Ascending aorta (tissue), 2 donors: ENCODE results near the gene GPC4. TPM values are rescaled to one million over a fixed set of nuclear protein-coding genes. Genes with fewer than 3 reads are reported as not detected.

Experiments used
- DNase-seq, 2 donors: peaks; one replicate each; pipeline ENCODE4 v3.0.0-alpha.2; 2019; ENCODE audit warnings: low spot score in 2 of 2
- H3K27ac ChIP-seq, 2 donors: fragments of 200-600 bp; sonication (generic); one replicate each; pipeline ENCODE4 v1.5.1; 2016 to 2017; ENCODE audit warnings: mild to moderate bottlenecking in 1 of 2
- H3K27me3 ChIP-seq: fragments of 200-600 bp; sonication (generic); one replicate; pipeline ENCODE4 v1.5.1; 2017
- H3K36me3 ChIP-seq, 2 donors: fragments of 200-600 bp; sonication (generic); one replicate each; pipeline ENCODE4 v1.5.1; 2016
- H3K4me1 ChIP-seq, 2 donors: fragments of 200-600 bp; sonication (generic); one replicate each; pipeline ENCODE4 v1.5.1; 2016 to 2017; ENCODE audit warnings: mild to moderate bottlenecking in 1 of 2
- H3K4me3 ChIP-seq, 2 donors: fragments of 200-600 bp; sonication (generic); one replicate each; pipeline ENCODE4 v1.5.1; 2016 to 2017; ENCODE audit warnings: mild to moderate bottlenecking in 1 of 2
- H3K9me3 ChIP-seq, 2 donors: fragments of 200-600 bp; sonication (generic); one replicate each; pipeline ENCODE4 v1.5.1; 2016
- intact Hi-C: fragments of 100-400 bp; cut with DNase I; formaldehyde crosslinking; loops from one replicate; pipeline ENCODE4 v1.15.1; 2023
- total RNA-seq: library from RNA; depleted of rRNA; stranded (reverse); fragments of >200 nt; gene quantifications from one replicate; pipeline ENCODE4 v1.1.0, GENCODE V29; 2016
- TF ChIP-seq, protein P1 (sequence below), 3 experiments: fragments of 200-600 bp in 2 of 3; fragments of 450-650 bp in 1 of 3; sonication (generic) in 2 of 3; IDR thresholded peaks; one replicate each; pipeline ENCODE4 v1.5.1; 2016 to 2019; ENCODE audit warnings: antibody characterized with exemption in 3 of 3, mild to moderate bottlenecking in 1 of 3, moderate library complexity in 1 of 3

GPC4 gene
- total RNA-seq, 1 donor from 2014 or later: 12.0 TPM

DNA sequence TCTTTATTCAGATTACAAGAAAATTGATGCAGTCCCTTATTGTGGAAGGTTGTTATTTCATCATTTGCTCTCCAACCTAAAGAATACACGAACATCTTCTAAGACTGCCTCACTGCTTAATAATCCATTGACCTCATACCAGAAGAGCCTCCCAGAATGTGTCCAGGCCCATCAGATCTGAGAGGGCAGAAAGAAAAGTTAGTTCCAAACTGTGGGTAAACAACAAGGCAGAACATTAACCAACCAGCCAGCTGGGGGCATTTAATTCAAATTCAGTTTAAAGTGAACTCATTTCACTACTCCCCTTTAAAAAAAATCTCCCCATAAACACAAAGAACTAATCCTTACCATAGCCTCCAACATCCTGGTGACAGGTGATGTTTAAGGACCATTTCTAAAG is 13.8 kb downstream of the GPC4 start:
- Histone ChIP-seq H3K27ac (peak overlapping the region in 1 of 2 donors; percentile 29), H3K27me3 (no peaks in the 10 kb centered on the region), H3K4me3 (no peak overlapping the region), H3K36me3 (no peaks in the 10 kb centered on the region), H3K4me1 (no peaks in the 10 kb centered on the region), H3K9me3 (no peaks in the 10 kb centered on the region)
- no peak for DNase-seq
- intact Hi-C loops: no loop called here
- TF ChIP-seq, protein P1, sequence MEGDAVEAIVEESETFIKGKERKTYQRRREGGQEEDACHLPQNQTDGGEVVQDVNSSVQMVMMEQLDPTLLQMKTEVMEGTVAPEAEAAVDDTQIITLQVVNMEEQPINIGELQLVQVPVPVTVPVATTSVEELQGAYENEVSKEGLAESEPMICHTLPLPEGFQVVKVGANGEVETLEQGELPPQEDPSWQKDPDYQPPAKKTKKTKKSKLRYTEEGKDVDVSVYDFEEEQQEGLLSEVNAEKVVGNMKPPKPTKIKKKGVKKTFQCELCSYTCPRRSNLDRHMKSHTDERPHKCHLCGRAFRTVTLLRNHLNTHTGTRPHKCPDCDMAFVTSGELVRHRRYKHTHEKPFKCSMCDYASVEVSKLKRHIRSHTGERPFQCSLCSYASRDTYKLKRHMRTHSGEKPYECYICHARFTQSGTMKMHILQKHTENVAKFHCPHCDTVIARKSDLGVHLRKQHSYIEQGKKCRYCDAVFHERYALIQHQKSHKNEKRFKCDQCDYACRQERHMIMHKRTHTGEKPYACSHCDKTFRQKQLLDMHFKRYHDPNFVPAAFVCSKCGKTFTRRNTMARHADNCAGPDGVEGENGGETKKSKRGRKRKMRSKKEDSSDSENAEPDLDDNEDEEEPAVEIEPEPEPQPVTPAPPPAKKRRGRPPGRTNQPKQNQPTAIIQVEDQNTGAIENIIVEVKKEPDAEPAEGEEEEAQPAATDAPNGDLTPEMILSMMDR (IDR thresholded peaks at IDR 0.05): no peak

DNA sequence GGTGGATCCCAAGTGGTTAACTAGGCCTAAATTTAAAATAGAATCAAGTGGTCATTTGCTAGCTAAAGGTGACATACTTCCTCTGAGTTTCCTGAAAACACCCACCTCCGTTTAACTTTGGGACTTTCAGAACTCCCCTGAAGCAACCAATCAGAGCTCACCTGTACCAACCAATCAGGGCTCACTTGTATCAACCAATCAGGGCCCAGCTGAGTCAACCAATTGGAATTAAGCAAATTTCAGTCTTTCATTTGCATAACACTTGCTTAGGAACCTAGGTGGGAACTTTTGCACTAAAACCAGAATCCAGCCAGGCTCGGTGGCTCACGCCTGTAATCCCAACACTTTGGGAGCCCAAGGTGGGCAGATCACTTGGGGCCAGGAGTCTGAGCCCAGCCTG is 15.9 kb downstream of the GPC4 start:
- DNase-seq: no peak
- Histone ChIP-seq H3K9me3 (no peaks in the 10 kb centered on the region), H3K27me3 (no peaks in the 10 kb centered on the region), H3K4me3 (no peak overlapping the region), H3K36me3 (no peaks in the 10 kb centered on the region), H3K27ac (no peak overlapping the region), H3K4me1 (no peaks in the 10 kb centered on the region)
- intact Hi-C loops: no loop called here
- TF ChIP-seq, protein P1 (IDR thresholded peaks at IDR 0.05): no peak

GRCh38 chrX:133394765-133395164 is 20.5 kb downstream of the GPC4 start:
- Histone ChIP-seq H3K36me3 (no peaks in the 10 kb centered on the region), H3K4me3 (no peak overlapping the region), H3K9me3 (no peaks in the 10 kb centered on the region), H3K4me1 (no peaks in the 10 kb centered on the region), H3K27ac (no peak overlapping the region), H3K27me3 (no peaks in the 10 kb centered on the region)
- intact Hi-C loops: no loop called here
- no peak for DNase-seq
- TF ChIP-seq, protein P1 (IDR thresholded peaks at IDR 0.05): no peak

GRCh38 chrX:133392671-133393070 is 22.6 kb downstream of the GPC4 start:
- no peaks in the 10 kb centered on the region for H3K27me3 ChIP-seq

GRCh38 chrX:133391111-133391510 is 24.2 kb downstream of the GPC4 start:
- H3K9me3 ChIP-seq: no peaks in the 10 kb centered on the region
- H3K36me3 ChIP-seq: no peaks in the 10 kb centered on the region
- intact Hi-C loops: no loop called here
- H3K4me3 ChIP-seq: no peak overlapping the region
- TF ChIP-seq, protein P1 (IDR thresholded peaks at IDR 0.05): no peak
- H3K27me3 ChIP-seq: no peaks in the 10 kb centered on the region
- DNase-seq: no peak
- H3K27ac ChIP-seq: no peak overlapping the region
- H3K4me1 ChIP-seq: no peaks in the 10 kb centered on the region

More at GRCh38 chrX:133392671-133393070, 22.6 kb downstream of the GPC4 start:
- H3K36me3 ChIP-seq: no peaks in the 10 kb centered on the region
- H3K4me3 ChIP-seq: no peak overlapping the region
- TF ChIP-seq, protein P1 (IDR thresholded peaks at IDR 0.05): no peak
- DNase-seq: no peak
- no peaks in the 10 kb centered on the region for H3K4me1 ChIP-seq
- intact Hi-C loops: no loop called here
- H3K9me3 ChIP-seq: no peaks in the 10 kb centered on the region
- H3K27ac ChIP-seq: no peak overlapping the region

- Histone ChIP-seq H3K4me3 (no peak overlapping the region), H3K27ac (no peak overlapping the region), H3K27me3 (no peaks in the 10 kb centered on the region), H3K4me1 (no peaks in the 10 kb centered on the region), H3K9me3 (no peaks in the 10 kb centered on the region), H3K36me3 (no peaks in the 10 kb centered on the region)
- TF ChIP-seq, protein P1 (IDR thresholded peaks at IDR 0.05): no peak
- DNase-seq: no peak
- intact Hi-C loops: no loop called here
Observed at GRCh38 chrX:133390676-133391075, 24.6 kb downstream of the GPC4 start.
